Hair follicular keratinocyte (primary cell): ENCODE results near the gene HES2. TPM values are rescaled to one million over a fixed set of nuclear protein-coding genes. Genes with fewer than 3 reads are reported as not detected.

ENCODE experiments used
- total RNA-seq: library from RNA; depleted of rRNA; stranded (reverse); fragments of >200 nt; gene quantifications from 2 replicates; pipeline ENCODE4 v1.2.3, GENCODE V29; 2015

HES2 gene, protein sequence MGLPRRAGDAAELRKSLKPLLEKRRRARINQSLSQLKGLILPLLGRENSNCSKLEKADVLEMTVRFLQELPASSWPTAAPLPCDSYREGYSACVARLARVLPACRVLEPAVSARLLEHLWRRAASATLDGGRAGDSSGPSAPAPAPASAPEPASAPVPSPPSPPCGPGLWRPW
- 42.2 and 55.4 TPM in 2 replicates for total RNA-seq

DNA sequence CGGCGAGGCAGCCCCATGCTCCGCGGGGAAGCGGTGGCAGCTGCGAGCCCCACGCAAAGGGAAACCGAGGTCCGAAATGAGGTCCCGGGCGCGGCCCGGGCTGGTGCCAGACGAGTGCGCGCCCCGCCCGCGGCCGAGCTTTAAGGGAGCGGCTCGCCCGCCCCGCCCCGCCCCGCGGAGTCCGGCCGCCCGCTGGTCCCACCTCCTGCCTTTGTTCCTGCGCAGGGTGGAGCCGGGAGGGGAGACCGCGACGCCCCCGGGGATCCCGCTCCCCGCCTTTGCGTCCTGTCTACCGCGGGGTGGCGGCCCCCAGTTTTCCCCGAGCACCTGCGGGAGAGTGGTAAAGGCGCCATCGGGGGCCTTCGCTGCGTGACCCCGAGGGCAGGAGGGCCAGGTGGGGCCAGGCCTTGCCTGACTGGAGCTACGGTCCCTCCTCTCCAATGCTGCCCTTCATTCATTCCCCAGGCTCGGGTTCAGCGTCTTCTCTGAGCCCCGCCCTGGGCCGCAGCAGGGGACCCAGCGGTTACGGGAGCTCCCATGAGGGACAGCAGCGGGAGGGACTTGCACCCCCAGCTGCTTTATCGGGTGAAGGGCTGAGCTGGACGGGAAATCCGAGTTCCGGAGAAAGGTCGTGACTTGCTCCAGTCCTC lies at the start of gene HES2:
Gene HES2, minus strand, starts transcription at position 116 of the 650 bp plus-strand sequence. Its CDS starts 99 bp downstream, at position 17.

GRCh38 chr1:6466023-6466422 lies 46.3 kb upstream of the HES2 start, which contains the start of gene TNFRSF25:
TSS of gene TNFRSF25 (minus strand) at chr1:6466173. CDS start at chr1:6466107, 66 bp downstream.

GRCh38 chr1:6424619-6425593 lies 5.2 kb upstream of the HES2 start, which contains the start of gene ESPN:
TSS of gene ESPN (plus strand) at chr1:6424776. CDS start at chr1:6424956, 180 bp downstream.

GRCh38 chr1:6393400-6394187 lies 26.1 kb downstream of the HES2 start, which contains the start of gene ACOT7:
TSS of gene ACOT7 (minus strand) at chr1:6393767. CDS start at chr1:6393399, 368 bp downstream.

Other genes starting within 250 kb of the HES2 start
- gene CHD5, start 239.6 kb downstream of the HES2 start, total RNA-seq, result 0.08 TPM in 1 of 2 replicates, not detected in the other
- 198 and 202 TPM in 2 replicates for gene RPL22, start 220.3 kb downstream of the HES2 start, total RNA-seq
- 3.3 and 6.6 TPM in 2 replicates for gene RNF207, start 213.8 kb downstream of the HES2 start, total RNA-seq
- gene ICMT, start 184.0 kb downstream of the HES2 start, total RNA-seq, result 62.0 and 77.8 TPM in 2 replicates
- gene HES3, start 175.7 kb downstream of the HES2 start, total RNA-seq, result not detected in 2 replicates
- 21.8 and 29.6 TPM in 2 replicates for gene GPR153, start 158.8 kb downstream of the HES2 start, total RNA-seq
- 139 and 154 TPM in 2 replicates for gene ACOT7, start 26.2 kb downstream of the HES2 start, total RNA-seq
- gene ESPN, start 4.9 kb upstream of the HES2 start, total RNA-seq, result 0.84 and 4.3 TPM in 2 replicates
- 19.6 and 33.4 TPM in 2 replicates for gene TNFRSF25, start 46.3 kb upstream of the HES2 start, total RNA-seq
- gene PLEKHG5, start 71.7 kb upstream of the HES2 start, total RNA-seq, result 28.8 and 57.3 TPM in 2 replicates
- 12.3 and 21.5 TPM in 2 replicates for gene NOL9, start 134.6 kb upstream of the HES2 start, total RNA-seq
- gene TAS1R1, start 135.4 kb upstream of the HES2 start, total RNA-seq, result not detected in 2 replicates
- 10.2 and 15.1 TPM in 2 replicates for gene ZBTB48, start 160.1 kb upstream of the HES2 start, total RNA-seq
- gene KLHL21, start 182.9 kb upstream of the HES2 start, total RNA-seq, result 40.7 and 68.4 TPM in 2 replicates
- 5.4 and 6.2 TPM in 2 replicates for gene PHF13, start 193.8 kb upstream of the HES2 start, total RNA-seq
- gene THAP3, start 204.9 kb upstream of the HES2 start, total RNA-seq, result 12.0 and 13.7 TPM in 2 replicates